Effector memory CD8-positive, alpha-beta T cell (primary cell): Measurements from ENCODE around the gene COA6.
"Not testable (repeated sequence)": the region's sequence is repeated elsewhere in the genome, so short reads cannot be mapped to it uniquely, and the experiment has no call there.

ENCODE experiments used
- ATAC-seq: fragments of 150-1000 bp; cut with Tn5 transposase; replicated peaks from 2 replicates; pipeline ENCODE4 v1.10.0; 2021; ENCODE audit warnings: mild to moderate bottlenecking, moderate library complexity
- DNase-seq, 3 experiments: peaks; one replicate each; pipeline ENCODE4 v3.0.0; 2021
- H3K27ac Mint-ChIP-seq, 2 donors: one replicate each; pipeline ENCODE4 v1.8.0; 2022; ENCODE audit warnings: mild to moderate bottlenecking in 2 of 2, mixed read lengths in 2 of 2, moderate library complexity in 2 of 2
- H3K27me3 Mint-ChIP-seq, 2 donors: one replicate each; pipeline ENCODE4 v1.8.0; 2022; ENCODE audit warnings: mixed read lengths in 2 of 2
- H3K36me3 Mint-ChIP-seq: one replicate; pipeline ENCODE4 v1.8.0; 2022; ENCODE audit warnings: mild to moderate bottlenecking, moderate library complexity, mixed read lengths; ENCODE audit not compliant: insufficient read depth
- H3K4me1 Mint-ChIP-seq, 2 donors: one replicate each; pipeline ENCODE4 v1.8.0; 2022; ENCODE audit warnings: low read depth in 2 of 2, mixed read lengths in 2 of 2
- H3K4me3 Mint-ChIP-seq, 2 donors: one replicate each; pipeline ENCODE4 v1.8.0; 2022; ENCODE audit warnings: mild to moderate bottlenecking in 2 of 2, mixed read lengths in 2 of 2, moderate library complexity in 2 of 2
- H3K9me3 Mint-ChIP-seq, 2 donors: one replicate each; pipeline ENCODE4 v1.8.0; 2022; ENCODE audit warnings: mixed read lengths in 2 of 2

The COA6 gene

GRCh38 chr1:234348964-234349363 is 24.3 kb upstream of the COA6 start:
- Mint-ChIP-seq H3K36me3 (no peaks in the 10 kb centered on the region), H3K9me3 (no peaks in the 10 kb centered on the region), H3K27me3 (peaks cover 13 to 16% of the 10 kb centered on the region in 2 donors), H3K27ac (no peak overlapping the region), H3K4me1 (no peaks in the 10 kb centered on the region), H3K4me3 (no peak overlapping the region)
- DNase-seq, result no peak
- ATAC-seq, result no peak

DNA sequence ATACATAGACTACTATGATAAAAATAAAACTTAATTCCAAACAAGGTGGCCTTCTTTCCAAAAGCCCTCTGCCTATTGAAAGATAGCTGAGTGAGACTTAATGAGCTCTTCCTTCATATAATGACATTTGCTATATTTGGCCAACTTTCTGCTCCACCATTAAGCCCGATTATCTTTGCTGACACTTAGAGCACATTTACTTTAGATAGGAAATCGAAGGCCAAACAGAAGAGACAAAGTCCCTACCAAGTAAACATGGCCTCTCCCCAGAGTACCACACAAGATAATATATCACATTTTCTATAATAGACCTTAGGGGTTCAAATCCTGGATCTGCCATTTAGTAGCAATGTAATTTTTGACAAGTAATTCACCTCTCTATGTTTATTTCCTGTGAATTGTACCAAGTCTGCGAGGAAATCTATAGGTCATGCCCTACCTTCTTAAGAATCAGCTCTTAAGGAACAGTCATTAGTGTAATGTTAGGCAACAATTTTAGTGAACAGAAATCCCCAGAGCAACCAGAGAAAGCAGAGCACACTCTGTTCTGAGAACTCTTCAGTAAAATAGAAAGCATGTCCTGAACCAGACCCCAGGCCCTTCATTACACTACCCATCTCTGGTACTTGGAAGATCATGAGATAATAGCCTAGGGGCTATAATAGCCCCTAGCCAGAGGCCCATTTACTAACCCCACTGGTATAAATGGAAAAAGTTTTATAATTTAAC is 17.3 kb upstream of the COA6 start:
- no peak for ATAC-seq
- no peak for DNase-seq
- no peaks in the 10 kb centered on the region for H3K9me3 Mint-ChIP-seq
- H3K36me3 Mint-ChIP-seq, result no peaks in the 10 kb centered on the region
- H3K27me3 Mint-ChIP-seq, result peaks cover 4 to 17% of the 10 kb centered on the region in 2 donors
- peak overlapping the region in 1 of 2 donors; percentile 86 for H3K27ac Mint-ChIP-seq
- peaks cover 0 to 10% of the 10 kb centered on the region in 2 donors for H3K4me1 Mint-ChIP-seq
- H3K4me3 Mint-ChIP-seq, result peak overlapping the region; percentile 71 to 83

DNA sequence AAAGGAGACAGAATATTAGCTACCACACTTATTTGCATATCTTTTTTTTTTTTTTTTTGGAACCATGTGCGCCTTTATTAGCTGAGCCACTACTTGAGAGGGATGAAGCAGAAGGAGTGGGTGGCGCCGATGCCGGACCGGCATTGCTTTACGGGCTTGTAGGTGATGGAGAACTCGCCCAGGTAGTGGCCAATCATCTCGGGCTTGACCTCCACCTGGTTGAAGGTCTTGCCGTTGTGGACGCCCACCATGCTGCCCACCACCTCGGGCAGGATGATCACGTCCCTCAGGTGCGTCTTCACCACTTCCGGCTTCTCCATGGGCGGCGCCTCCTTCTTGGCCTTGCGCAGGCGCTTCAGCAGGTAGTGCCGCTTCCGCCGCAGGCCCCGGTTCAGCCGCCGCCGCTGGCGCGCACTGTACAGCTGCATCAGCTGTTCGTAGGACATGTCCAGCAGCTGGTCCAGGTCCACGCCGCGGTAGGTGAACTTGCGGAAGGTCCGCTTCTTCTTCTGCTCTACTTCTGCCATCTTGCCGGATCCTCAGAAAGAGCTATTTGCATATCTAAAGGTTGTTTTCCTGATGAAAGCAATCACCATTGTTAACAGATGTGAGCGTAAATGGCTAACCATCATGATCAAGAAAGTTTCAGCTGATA is 16.5 kb upstream of the COA6 start:
- DNase-seq (peak; percentile 17 to 42 (median 25)), ATAC-seq (peak; percentile 78)
- H3K27me3 Mint-ChIP-seq, result peaks cover 1 to 17% of the 10 kb centered on the region in 2 donors

GRCh38 chr1:234357831-234358230 is 15.4 kb upstream of the COA6 start:
- Mint-ChIP-seq H3K27ac (peak overlapping the region in 1 of 2 donors; percentile 86), H3K4me3 (peak overlapping the region; percentile 35 to 83), H3K27me3 (peaks cover 0 to 17% of the 10 kb centered on the region in 2 donors), H3K36me3 (no peaks in the 10 kb centered on the region), H3K4me1 (peaks cover 0 to 10% of the 10 kb centered on the region in 2 donors), H3K9me3 (no peaks in the 10 kb centered on the region)
- DNase-seq (no peak), ATAC-seq (no peak)

More for the DNA sequence above, 16.5 kb upstream of the COA6 start:
- not testable (repeated sequence) for H3K9me3 Mint-ChIP-seq, H3K4me1 Mint-ChIP-seq, H3K36me3 Mint-ChIP-seq
- Mint-ChIP-seq H3K27ac (peak overlapping the region; percentile 68 to 86), H3K4me3 (peak overlapping the region; percentile 71 to 83)

- H3K4me3 Mint-ChIP-seq, result no peak overlapping the region
- no peaks in the 10 kb centered on the region for H3K9me3 Mint-ChIP-seq
- H3K27me3 Mint-ChIP-seq, result peaks cover 0 to 17% of the 10 kb centered on the region in 2 donors
- peaks cover 0 to 10% of the 10 kb centered on the region in 2 donors for H3K4me1 Mint-ChIP-seq
- no peak for ATAC-seq
- no peak for DNase-seq
- no peak overlapping the region for H3K27ac Mint-ChIP-seq
- H3K36me3 Mint-ChIP-seq, result no peaks in the 10 kb centered on the region
Observed at GRCh38 chr1:234361102-234361603, 12.1 kb upstream of the COA6 start.

DNA sequence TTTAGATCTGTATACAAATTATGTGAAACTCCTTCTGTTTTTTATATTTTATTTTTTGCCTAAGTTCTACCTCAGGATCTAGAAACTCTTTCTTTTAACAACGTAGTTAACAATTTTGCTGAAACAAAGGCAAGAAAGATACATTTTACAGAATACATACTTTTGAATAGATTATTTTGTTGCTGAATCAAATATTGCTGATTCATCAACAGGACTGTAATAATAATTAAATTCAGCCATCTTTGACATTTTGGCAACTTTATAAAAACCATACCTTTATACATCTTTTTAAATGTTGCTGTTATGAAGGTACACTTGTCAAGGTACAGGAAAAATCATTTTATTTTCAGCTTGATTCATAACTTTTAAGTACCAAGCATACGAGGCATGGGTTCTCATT is 10.7 kb upstream of the COA6 start:
- Mint-ChIP-seq H3K4me3 (no peak overlapping the region), H3K27me3 (peaks cover 0 to 17% of the 10 kb centered on the region in 2 donors), H3K4me1 (peaks cover 0 to 8% of the 10 kb centered on the region in 2 donors), H3K27ac (no peak overlapping the region), H3K9me3 (no peaks in the 10 kb centered on the region), H3K36me3 (no peaks in the 10 kb centered on the region)
- DNase-seq (no peak), ATAC-seq (no peak)

- Mint-ChIP-seq H3K4me3 (no peak overlapping the region), H3K27me3 (no peaks in the 10 kb centered on the region), H3K4me1 (peaks cover 7 to 20% of the 10 kb centered on the region in 2 donors), H3K9me3 (no peaks in the 10 kb centered on the region), H3K36me3 (peaks cover 6% of the 10 kb centered on the region), H3K27ac (peak overlapping the region in 1 of 2 donors; percentile 5)
- no peak for DNase-seq
- ATAC-seq, result no peak
Observed at GRCh38 chr1:234368320-234369032, 4.8 kb upstream of the COA6 start.

DNA sequence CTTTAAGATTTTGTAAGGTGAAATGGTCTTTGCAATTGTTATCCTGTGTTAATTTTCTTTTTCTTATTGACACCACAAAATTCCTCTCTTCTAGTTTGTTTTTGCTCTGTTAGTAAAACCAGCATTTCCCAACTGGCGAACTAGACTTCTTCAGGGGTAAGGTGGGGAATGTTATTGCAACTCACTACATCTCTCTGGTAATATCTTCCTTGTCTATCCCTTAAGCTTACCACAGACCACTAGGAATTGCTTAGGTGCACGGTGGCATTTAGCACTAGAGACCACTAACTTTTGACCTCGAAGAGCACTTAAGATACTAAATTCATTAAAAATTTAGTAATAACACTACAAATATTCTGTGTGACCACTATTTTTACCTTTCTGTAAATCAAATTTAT is 4.2 kb upstream of the COA6 start:
- peak overlapping the region in 1 of 2 donors; percentile 5 for H3K27ac Mint-ChIP-seq
- peaks cover 11% of the 10 kb centered on the region for H3K36me3 Mint-ChIP-seq
- H3K4me1 Mint-ChIP-seq, result peaks cover 11 to 22% of the 10 kb centered on the region in 2 donors
- ATAC-seq (no peak), DNase-seq (no peak)
- no peak overlapping the region for H3K4me3 Mint-ChIP-seq
- no peaks in the 10 kb centered on the region for H3K27me3 Mint-ChIP-seq
- no peaks in the 10 kb centered on the region for H3K9me3 Mint-ChIP-seq

DNA sequence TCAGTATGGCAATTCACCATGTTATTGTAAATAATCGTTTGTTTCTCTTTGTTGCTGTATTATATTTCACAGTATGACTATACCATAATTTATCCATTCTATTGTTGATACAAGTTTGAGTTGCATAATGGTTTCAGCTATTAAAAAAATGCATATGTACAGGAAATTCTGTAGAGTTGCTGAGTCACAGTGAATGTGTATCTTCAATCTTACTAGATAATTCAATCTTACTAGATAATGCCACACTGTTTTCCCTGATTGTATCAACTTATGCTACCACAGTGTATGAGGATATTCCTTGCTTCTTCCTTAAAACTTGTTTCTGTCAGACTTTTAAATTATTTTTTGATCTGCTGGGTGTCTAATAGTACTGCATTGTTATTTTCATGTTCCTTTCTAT is 3.5 kb upstream of the COA6 start:
- Mint-ChIP-seq H3K4me1 (peaks cover 18 to 29% of the 10 kb centered on the region in 2 donors), H3K4me3 (no peak overlapping the region), H3K27me3 (no peaks in the 10 kb centered on the region), H3K27ac (no peak overlapping the region), H3K36me3 (peaks cover 12% of the 10 kb centered on the region), H3K9me3 (no peaks in the 10 kb centered on the region)
- ATAC-seq (no peak), DNase-seq (no peak)

DNA sequence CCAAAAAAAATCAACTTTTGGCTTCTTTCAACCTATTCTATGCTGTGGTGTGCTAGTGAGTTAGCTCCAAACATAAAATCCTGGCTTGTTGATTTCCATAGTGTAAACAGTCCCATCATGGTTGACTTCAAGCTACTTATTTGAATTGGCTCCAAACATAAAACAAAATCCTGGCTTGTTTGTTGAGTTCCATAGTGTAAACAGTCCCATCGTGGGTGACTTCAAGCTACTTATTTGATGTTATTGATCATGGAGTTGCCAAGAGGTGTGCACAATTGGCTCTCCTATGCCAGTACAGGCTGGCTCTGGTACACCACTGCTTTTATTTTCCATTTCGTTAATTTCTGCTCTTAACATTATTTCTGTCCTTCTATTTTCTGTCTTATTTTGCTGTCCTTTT is 1.8 kb upstream of the COA6 start:
- DNase-seq (no peak), ATAC-seq (no peak)
- Mint-ChIP-seq H3K36me3 (peaks cover 17% of the 10 kb centered on the region), H3K4me3 (no peak overlapping the region), H3K9me3 (no peaks in the 10 kb centered on the region), H3K27ac (no peak overlapping the region), H3K27me3 (no peaks in the 10 kb centered on the region), H3K4me1 (peaks cover 22 to 36% of the 10 kb centered on the region in 2 donors)

GRCh38 chr1:234372011-234372757 is 1.1 kb upstream of the COA6 start:
- ATAC-seq (no peak), DNase-seq (no peak)
- Mint-ChIP-seq H3K36me3 (peaks cover 22% of the 10 kb centered on the region), H3K27ac (peak overlapping the region; percentile 99), H3K9me3 (no peaks in the 10 kb centered on the region), H3K4me3 (peak overlapping the region; percentile 89 to 91), H3K27me3 (no peaks in the 10 kb centered on the region), H3K4me1 (peaks cover 26 to 40% of the 10 kb centered on the region in 2 donors)

GRCh38 chr1:234373959-234374254 is 651 bp downstream of the COA6 start:
- ATAC-seq (peak; percentile 28), DNase-seq (no peak)
- H3K4me3 Mint-ChIP-seq, result peak overlapping the region; percentile 89 to 91
- H3K9me3 Mint-ChIP-seq, result no peaks in the 10 kb centered on the region
- H3K27ac Mint-ChIP-seq, result peak overlapping the region; percentile 99
- peaks cover 36% of the 10 kb centered on the region for H3K36me3 Mint-ChIP-seq
- H3K4me1 Mint-ChIP-seq, result peaks cover 35 to 41% of the 10 kb centered on the region in 2 donors
- no peaks in the 10 kb centered on the region for H3K27me3 Mint-ChIP-seq

GRCh38 chr1:234375672-234376071 is 2.4 kb downstream of the COA6 start:
- DNase-seq (no peak), ATAC-seq (no peak)
- H3K4me3 Mint-ChIP-seq, result peak overlapping the region in 1 of 2 donors; percentile 49
- H3K36me3 Mint-ChIP-seq, result peaks cover 45% of the 10 kb centered on the region
- H3K9me3 Mint-ChIP-seq, result no peaks in the 10 kb centered on the region
- no peaks in the 10 kb centered on the region for H3K27me3 Mint-ChIP-seq
- no peak overlapping the region for H3K27ac Mint-ChIP-seq
- H3K4me1 Mint-ChIP-seq, result peaks cover 37 to 40% of the 10 kb centered on the region in 2 donors
